Central memory CD8-positive, alpha-beta T cell (primary cell): ENCODE measurements around the gene ETS1.

Experiments used
- ATAC-seq: fragments of 150-1000 bp; cut with Tn5 transposase; replicated peaks from 2 replicates; pipeline ENCODE4 v1.10.0; 2022; ENCODE audit warnings: mild to moderate bottlenecking, moderate FRiP score, moderate number of reproducible peaks; ENCODE audit not compliant: poor library complexity, severe bottlenecking; ENCODE audit errors: extremely low read depth
- DNase-seq, 2 donors: peaks; one replicate each; pipeline ENCODE4 v3.0.0; 2021; ENCODE audit warnings: low spot score in 2 of 2
- H3K27ac Mint-ChIP-seq: one replicate; pipeline ENCODE4 v1.8.0; 2022; ENCODE audit warnings: low read depth, mild to moderate bottlenecking, moderate library complexity, mixed read lengths
- H3K27me3 Mint-ChIP-seq: one replicate; pipeline ENCODE4 v1.8.0; 2022; ENCODE audit warnings: mixed read lengths
- H3K36me3 Mint-ChIP-seq: one replicate; pipeline ENCODE4 v1.8.0; 2022; ENCODE audit warnings: mild to moderate bottlenecking, moderate library complexity, mixed read lengths; ENCODE audit not compliant: insufficient read depth
- H3K4me1 Mint-ChIP-seq: one replicate; pipeline ENCODE4 v1.8.0; 2022; ENCODE audit warnings: mixed read lengths
- H3K4me3 Mint-ChIP-seq: one replicate; pipeline ENCODE4 v1.8.0; 2022; ENCODE audit warnings: mild to moderate bottlenecking, moderate library complexity, mixed read lengths
- H3K9me3 Mint-ChIP-seq: one replicate; pipeline ENCODE4 v1.8.0; 2022; ENCODE audit warnings: mixed read lengths

Gene ETS1

DNA sequence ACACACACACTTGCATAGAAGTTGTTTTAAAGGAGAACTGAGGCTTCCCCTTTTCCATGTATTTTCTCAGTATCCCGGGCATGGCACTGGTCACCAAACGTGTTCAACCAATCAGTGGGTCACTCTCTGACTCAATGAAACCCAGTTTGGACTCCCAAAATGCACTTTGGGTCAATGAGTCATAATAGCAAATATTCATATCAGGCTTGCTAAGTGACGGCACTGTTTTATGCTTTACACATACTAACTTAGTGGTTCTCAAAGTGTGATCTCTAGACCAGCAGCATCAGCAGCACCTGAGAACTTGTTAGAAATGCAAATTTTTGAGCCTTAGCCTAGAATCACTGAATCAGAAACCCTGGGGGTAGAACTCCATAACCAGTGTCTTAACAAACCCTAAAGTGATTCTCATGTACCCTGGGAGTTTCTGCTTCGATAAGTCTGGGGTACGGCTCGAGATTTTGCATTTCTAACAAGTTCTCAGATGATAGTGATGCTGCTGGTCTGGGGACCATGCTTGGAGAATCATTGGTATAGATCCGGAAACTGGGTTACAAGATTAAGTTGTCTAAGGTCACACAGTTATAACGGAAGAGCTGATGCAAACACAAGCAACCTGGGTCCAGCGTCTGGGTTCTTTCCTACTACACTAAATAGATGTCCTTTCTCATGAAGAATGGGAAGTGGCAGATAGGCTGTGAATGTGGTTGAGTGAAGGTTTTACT lies 35.6 kb downstream of the ETS1 start:
- no peaks in the 10 kb centered on the region for H3K36me3 Mint-ChIP-seq
- peak overlapping the region; percentile 95 for H3K27ac Mint-ChIP-seq
- no peaks in the 10 kb centered on the region for H3K27me3 Mint-ChIP-seq
- peaks cover 64% of the 10 kb centered on the region for H3K4me1 Mint-ChIP-seq
- peak; percentile 89 for ATAC-seq
- peak in 1 of 2 donors; percentile 60 for DNase-seq
- H3K4me3 Mint-ChIP-seq: peak overlapping the region; percentile 54
- no peaks in the 10 kb centered on the region for H3K9me3 Mint-ChIP-seq

DNA sequence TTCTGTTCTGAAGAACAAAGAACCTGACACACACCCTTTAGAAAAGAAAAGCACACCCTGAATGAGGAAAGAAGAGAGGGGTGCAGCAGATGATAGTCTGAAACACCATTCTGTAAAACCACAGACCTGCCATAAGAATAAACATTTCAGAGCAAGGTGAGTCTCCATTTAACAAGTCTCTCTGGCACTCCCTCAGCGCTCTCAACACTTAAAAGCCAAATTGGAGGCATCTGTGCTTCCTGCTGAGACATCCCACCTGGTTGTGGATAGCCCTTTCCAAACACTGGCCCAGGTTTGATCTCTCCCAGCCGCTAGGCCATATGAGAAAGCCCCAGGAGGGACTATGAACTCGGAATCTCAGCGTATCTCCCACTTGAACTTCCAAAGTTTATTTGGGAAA lies 36.3 kb downstream of the ETS1 start:
- Mint-ChIP-seq H3K4me3 (peak overlapping the region; percentile 54), H3K36me3 (no peaks in the 10 kb centered on the region), H3K4me1 (peaks cover 64% of the 10 kb centered on the region), H3K27ac (peak overlapping the region; percentile 95), H3K27me3 (no peaks in the 10 kb centered on the region), H3K9me3 (no peaks in the 10 kb centered on the region)
- no peak for DNase-seq
- ATAC-seq: no peak

DNA sequence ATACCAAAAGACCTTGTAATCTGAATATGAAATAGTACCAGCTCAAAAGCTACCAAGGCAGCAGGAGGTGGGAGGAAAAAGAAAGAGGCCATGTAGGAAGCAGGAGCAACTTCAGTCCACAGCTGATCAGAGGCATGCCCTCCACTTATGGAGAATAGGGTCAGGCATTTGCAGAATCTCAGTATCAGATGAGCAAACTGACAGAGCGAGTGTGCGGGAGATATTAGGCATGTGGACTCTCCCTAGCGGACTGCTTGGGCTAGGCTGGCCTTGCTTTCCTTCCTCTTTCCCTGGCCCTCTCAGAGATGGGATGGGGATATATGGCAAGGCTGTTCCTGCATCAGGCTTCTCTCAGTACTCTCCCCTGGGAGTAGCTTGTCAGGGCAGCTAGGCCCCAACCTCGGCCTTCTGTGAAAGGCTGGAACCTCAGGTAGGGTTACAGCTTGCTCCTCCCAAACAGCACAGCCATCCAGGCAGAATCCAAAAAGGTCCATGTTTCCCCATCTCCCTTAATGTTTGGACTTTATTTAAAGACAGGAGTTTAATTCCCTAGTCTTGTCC lies 37.0 kb downstream of the ETS1 start:
- DNase-seq (no peak), ATAC-seq (no peak)
- Mint-ChIP-seq H3K27ac (peak overlapping the region; percentile 95), H3K9me3 (no peaks in the 10 kb centered on the region), H3K4me3 (peak overlapping the region; percentile 55), H3K36me3 (no peaks in the 10 kb centered on the region), H3K4me1 (peaks cover 64% of the 10 kb centered on the region), H3K27me3 (no peaks in the 10 kb centered on the region)

DNA sequence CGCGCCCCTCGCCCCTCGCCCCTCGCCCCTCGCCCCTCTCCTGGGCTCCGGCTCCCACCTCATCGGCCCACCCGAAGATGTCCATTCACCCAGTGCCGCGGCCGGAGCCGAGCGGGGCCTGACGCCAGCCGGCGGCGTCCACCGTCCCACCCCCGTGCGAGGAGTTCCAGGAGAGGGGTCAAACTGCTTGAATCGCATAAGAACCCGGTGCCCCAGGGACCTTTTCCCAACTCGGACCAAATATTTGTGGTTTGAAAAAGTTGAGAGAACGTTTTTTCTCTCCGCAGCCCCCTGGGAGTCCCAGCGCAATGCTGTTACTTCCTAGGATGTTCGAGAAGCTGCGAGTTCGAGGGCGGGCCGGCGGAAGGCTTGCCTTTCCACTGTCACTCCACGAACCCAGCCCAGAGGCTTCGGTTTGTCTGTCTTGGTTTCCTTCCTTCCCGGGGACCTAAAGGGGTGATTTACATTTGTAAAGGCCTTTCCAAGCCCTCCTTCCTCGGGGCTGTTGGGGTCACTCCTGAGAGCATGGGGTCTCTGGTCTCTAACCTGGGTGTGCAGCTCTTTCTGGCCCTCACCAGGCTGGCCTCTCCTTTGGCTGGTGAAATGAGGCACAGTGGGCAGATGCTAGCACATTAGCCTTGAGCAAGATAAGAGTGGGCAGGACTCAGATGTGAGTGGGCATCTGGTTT lies 38.0 kb downstream of the ETS1 start:
- peaks cover 66% of the 10 kb centered on the region for H3K4me1 Mint-ChIP-seq
- no peak for ATAC-seq
- no peaks in the 10 kb centered on the region for H3K27me3 Mint-ChIP-seq
- no peaks in the 10 kb centered on the region for H3K9me3 Mint-ChIP-seq
- no peaks in the 10 kb centered on the region for H3K36me3 Mint-ChIP-seq
- H3K27ac Mint-ChIP-seq: peak overlapping the region; percentile 62
- no peak for DNase-seq
- peak overlapping the region; percentile 55 for H3K4me3 Mint-ChIP-seq

DNA sequence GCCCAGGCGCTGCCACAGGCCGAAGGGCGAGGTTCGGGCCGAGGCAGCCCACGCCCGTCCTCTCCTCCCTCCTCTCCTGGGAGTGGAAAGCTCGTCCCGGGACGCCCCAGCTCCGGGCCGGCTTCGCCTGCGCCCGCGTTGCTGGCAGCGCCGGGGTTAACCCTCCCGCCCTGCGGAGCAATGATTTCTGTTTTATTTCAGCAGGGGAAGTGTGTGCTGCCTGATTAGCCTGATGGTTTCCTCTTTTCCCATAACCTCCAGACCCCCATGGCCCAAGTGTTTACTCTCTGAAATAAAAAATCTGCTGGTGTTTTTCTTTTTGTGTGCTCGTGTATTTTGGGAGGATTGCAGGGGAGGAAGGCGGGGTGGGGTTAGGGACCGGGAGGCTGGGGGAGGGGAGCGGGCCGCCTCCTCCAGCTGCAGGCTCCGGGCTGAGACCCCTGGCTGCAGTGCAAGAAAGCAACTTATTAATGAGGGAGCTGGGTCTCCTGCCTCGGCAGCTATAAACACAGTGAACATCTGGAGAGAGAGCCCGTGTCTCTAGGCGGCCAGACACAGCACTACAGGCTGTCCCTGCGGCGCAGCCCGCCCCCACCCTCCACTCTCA lies 38.6 kb downstream of the ETS1 start:
- ATAC-seq (no peak), DNase-seq (no peak)
- no peaks in the 10 kb centered on the region for H3K27me3 Mint-ChIP-seq
- H3K36me3 Mint-ChIP-seq: no peaks in the 10 kb centered on the region
- H3K4me1 Mint-ChIP-seq: peaks cover 62% of the 10 kb centered on the region
- H3K4me3 Mint-ChIP-seq: peak overlapping the region; percentile 55
- peak overlapping the region; percentile 31 for H3K27ac Mint-ChIP-seq
- H3K9me3 Mint-ChIP-seq: no peaks in the 10 kb centered on the region

DNA sequence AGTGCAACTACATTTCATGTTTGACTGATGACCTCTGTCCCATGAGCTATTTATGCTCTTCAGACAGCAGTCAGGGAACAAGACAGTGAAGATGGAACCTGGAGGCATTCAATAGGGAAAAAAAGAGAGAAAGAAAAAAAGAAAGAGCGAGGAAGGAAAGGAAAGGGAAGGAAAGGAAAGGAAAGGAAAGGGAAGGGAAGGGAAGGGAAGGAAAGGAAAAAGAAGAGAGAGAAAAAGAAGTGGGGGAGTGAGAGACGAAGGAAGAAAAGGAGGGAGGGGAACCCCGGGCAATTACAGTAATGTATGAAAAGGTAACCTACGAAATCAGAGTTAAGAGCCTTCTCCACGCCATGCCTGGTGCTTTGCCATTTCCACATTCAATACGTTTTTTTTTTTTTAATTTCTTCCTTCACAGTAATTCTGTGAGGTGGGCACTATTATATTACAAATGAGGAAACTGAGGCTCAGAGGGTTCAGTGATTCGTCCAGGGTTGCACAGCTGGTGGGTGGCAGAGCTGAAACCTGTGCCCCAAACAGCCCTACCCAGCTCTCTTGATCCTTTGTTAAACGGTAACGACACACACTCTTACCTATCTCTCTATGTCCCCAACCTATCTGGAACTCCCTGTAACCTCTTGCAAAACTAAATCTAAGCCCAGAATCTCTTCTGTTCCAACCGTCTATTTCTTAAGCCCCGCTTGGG lies 39.3 kb downstream of the ETS1 start:
- H3K27me3 Mint-ChIP-seq: no peaks in the 10 kb centered on the region
- DNase-seq (no peak), ATAC-seq (no peak)
- H3K4me3 Mint-ChIP-seq: peak overlapping the region; percentile 55
- H3K27ac Mint-ChIP-seq: peak overlapping the region; percentile 78
- peaks cover 55% of the 10 kb centered on the region for H3K4me1 Mint-ChIP-seq
- no peaks in the 10 kb centered on the region for H3K9me3 Mint-ChIP-seq
- no peaks in the 10 kb centered on the region for H3K36me3 Mint-ChIP-seq

DNA sequence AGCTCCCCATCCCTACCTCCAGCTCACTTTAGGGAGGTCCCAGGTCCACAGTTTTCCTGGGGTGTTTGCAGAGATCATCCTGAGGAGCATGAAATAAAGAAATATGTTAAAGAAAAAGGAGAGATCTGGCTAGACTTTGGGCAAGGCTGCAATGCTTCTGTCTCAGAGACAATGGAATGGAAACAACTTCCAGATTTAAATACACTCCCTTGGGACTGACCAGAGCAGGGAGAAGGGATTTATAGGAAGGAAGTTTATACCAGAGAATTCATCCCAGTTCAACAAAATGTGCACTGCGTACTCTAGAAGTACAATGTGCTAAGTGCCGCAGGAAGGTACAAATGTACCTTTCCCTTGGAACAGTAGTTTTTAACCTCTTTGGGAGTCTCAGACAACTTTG lies 40.4 kb downstream of the ETS1 start:
- ATAC-seq (no peak), DNase-seq (no peak)
- no peaks in the 10 kb centered on the region for H3K27me3 Mint-ChIP-seq
- H3K36me3 Mint-ChIP-seq: no peaks in the 10 kb centered on the region
- peaks cover 49% of the 10 kb centered on the region for H3K4me1 Mint-ChIP-seq
- peak overlapping the region; percentile 55 for H3K4me3 Mint-ChIP-seq
- H3K27ac Mint-ChIP-seq: peak overlapping the region; percentile 78
- H3K9me3 Mint-ChIP-seq: no peaks in the 10 kb centered on the region

DNA sequence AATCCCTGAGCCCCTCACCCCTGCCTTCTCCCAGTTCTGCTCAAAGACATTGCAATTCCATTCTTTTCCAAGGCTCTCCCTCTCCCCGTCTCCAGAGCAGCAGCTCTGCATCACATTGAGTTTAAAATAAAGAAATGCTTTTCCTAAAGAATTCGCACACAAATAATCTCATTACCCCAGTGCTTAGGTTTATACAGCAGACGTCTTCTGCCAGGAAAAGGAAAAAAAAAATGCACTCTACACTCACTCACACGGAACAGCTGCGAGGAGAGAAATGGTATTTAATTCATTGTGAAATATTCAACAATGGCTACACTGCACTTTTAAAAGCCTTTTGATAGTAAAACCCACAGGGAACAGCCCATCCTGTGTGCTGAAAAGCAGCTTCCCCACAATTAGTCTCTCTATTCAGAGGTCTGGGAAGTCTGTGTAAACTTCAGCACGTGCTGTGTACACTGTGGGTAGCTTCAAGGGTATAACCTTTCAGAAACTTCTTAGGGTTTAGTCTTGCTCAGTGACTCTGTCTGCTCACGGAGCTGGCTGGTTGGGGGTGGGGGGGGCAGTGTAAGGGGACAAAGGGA lies 42.8 kb downstream of the ETS1 start:
- no peak overlapping the region for H3K27ac Mint-ChIP-seq
- peaks cover 27% of the 10 kb centered on the region for H3K4me1 Mint-ChIP-seq
- H3K27me3 Mint-ChIP-seq: no peaks in the 10 kb centered on the region

DNA sequence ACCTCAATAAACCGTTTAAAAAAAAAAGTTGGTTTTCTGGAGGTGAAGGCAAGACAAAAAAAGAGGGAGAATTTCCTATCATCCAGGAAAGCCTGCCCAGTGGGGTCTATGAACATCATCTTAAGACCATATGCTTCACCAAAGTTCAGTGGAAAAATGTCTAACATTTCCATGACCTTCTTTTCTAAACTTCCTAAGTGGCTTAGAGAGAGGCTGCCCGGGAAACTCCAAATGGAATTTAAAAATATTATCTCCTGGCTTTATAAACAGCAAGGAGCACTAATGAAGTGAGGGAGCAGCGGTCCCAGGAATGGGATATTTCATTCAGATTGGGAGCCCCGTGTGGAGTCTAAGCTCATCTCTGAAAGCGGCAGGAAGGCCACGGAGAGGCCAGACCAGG lies 46.9 kb downstream of the ETS1 start:
- ATAC-seq (no peak), DNase-seq (no peak)
- no peak overlapping the region for H3K27ac Mint-ChIP-seq
- H3K4me3 Mint-ChIP-seq: no peak overlapping the region
- H3K4me1 Mint-ChIP-seq: peaks cover 12% of the 10 kb centered on the region
- H3K9me3 Mint-ChIP-seq: no peaks in the 10 kb centered on the region
- H3K27me3 Mint-ChIP-seq: peaks cover 14% of the 10 kb centered on the region
- H3K36me3 Mint-ChIP-seq: no peaks in the 10 kb centered on the region

More for the DNA sequence above, 42.8 kb downstream of the ETS1 start:
- no peak for DNase-seq
- no peaks in the 10 kb centered on the region for H3K9me3 Mint-ChIP-seq
- H3K4me3 Mint-ChIP-seq: no peak overlapping the region
- H3K36me3 Mint-ChIP-seq: no peaks in the 10 kb centered on the region
- no peak for ATAC-seq

DNA sequence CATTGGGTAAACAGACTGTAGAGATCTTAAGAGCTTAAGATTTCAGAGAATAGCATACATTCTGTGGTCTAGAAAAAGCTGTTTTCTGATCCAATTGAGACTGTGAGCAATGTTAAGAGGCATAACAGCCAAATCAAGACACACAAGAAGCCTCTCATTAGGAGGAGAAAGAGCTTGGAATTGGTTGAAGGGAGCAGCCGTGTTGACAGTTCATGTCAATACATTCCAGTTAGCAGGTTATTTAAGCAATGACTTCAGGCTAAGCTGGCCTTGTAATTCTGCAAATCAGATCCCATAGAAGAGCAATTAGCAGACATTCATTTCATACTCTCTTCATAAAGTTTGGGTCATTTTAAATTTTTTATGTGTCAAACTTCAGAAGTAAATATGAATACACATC lies 50.9 kb downstream of the ETS1 start:
- DNase-seq: no peak
- Mint-ChIP-seq H3K4me1 (peaks cover 6% of the 10 kb centered on the region), H3K9me3 (no peaks in the 10 kb centered on the region), H3K27ac (no peak overlapping the region), H3K4me3 (no peak overlapping the region), H3K36me3 (no peaks in the 10 kb centered on the region), H3K27me3 (peaks cover 14% of the 10 kb centered on the region)
- ATAC-seq: no peak

DNA sequence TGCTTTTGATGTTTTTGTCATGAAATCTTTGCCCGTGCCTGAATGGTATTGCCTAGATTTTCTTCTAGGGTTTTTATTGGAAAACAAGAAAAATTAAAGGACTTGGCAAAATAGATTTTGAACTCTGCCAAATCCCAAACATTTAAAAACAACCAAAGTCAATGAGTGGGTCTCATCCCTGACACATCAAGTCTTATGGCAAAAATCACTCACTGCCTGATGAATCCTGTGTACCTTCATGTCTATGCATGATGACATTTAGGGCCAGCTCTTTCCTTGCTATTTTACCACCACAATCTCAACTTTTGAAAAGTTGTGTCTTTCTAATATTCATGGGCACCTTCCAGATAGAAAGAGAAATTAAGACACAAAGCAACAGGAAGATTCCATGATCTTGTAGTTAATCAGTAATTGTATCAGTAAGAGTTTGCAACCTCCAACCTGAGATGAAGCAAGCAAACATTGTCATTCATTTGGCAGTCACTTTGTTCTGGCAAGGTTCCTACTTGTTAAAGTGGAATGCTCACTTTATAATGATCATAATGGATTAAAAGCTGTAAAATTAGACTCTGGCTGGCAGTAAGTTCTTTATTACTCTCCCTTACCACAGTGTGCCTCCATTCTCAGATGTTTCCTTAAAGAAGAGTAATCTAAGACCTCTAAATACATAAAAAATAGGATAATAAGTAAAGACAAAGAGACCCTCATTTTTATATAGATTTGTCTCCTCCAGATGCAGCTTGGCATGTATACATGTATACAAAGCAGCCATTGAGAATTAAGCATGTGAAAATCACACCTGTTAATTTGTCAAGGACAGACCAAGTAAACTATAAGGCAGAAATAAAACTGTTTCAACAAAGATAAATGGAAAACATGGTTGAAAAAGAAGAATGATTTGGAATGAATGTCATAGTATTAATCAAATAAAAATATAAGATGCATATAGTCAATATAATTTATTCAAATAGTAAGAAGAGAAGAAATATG lies 51.6 kb downstream of the ETS1 start:
- peaks cover 6% of the 10 kb centered on the region for H3K4me1 Mint-ChIP-seq
- no peak overlapping the region for H3K27ac Mint-ChIP-seq
- H3K9me3 Mint-ChIP-seq: no peaks in the 10 kb centered on the region
- no peak for ATAC-seq
- peaks cover 14% of the 10 kb centered on the region for H3K27me3 Mint-ChIP-seq
- no peak overlapping the region for H3K4me3 Mint-ChIP-seq
- H3K36me3 Mint-ChIP-seq: no peaks in the 10 kb centered on the region
- DNase-seq: no peak
